WTC11 (cell line): ENCODE data around the gene TMEM185B.

Experiments
- JUN ChIP-seq: sonication (generic); formaldehyde crosslinking; IDR thresholded peaks from 2 replicates; pipeline ENCODE4 v1.8.0; 2023; ENCODE audit warnings: mild to moderate bottlenecking, missing genetic modification reagents
- NFYB ChIP-seq: sonication (generic); formaldehyde crosslinking; conservative IDR thresholded peaks from 2 replicates; pipeline ENCODE4 v1.8.0; 2022; ENCODE audit warnings: low read depth, missing genetic modification reagents
- NR3C1 ChIP-seq: sonication (generic); formaldehyde crosslinking; conservative IDR thresholded peaks from 2 replicates; pipeline ENCODE4 v1.8.1; 2023; ENCODE audit warnings: low read depth, mild to moderate bottlenecking, missing genetic modification reagents
- OVOL2 ChIP-seq: fragments of 250-450 bp; sonication (Bioruptor Pico); IDR thresholded peaks from 2 replicates; pipeline ENCODE4 v1.9.0; 2021; ENCODE audit warnings: mild to moderate bottlenecking, borderline replicate concordance
- SP1 ChIP-seq: sonication (generic); formaldehyde crosslinking; conservative IDR thresholded peaks from 2 replicates; pipeline ENCODE4 v1.8.1; 2022; ENCODE audit warnings: missing genetic modification reagents
- TF ChIP-seq, protein P1 (sequence below): fragments of 200-600 bp; IDR thresholded peaks from 2 replicates; pipeline ENCODE4 v1.8.0; 2022; ENCODE audit warnings: antibody characterized with exemption
- TF ChIP-seq, protein P2 (sequence below): sonication (generic); formaldehyde crosslinking; IDR thresholded peaks from 2 replicates; pipeline ENCODE4 v1.8.0; 2023; ENCODE audit warnings: missing genetic modification reagents
- TF ChIP-seq, protein P3 (sequence below): sonication (generic); formaldehyde crosslinking; IDR thresholded peaks from 2 replicates; pipeline ENCODE4 v1.8.1; 2022; ENCODE audit warnings: missing genetic modification reagents, borderline replicate concordance
- TF ChIP-seq, protein P4 (sequence below): sonication (generic); formaldehyde crosslinking; IDR thresholded peaks from 2 replicates; pipeline ENCODE4 v1.8.0; 2022; ENCODE audit warnings: mild to moderate bottlenecking, missing genetic modification reagents
- TF ChIP-seq, protein P5 (sequence below): sonication (generic); formaldehyde crosslinking; IDR thresholded peaks from 2 replicates; pipeline ENCODE4 v1.8.0; 2022; ENCODE audit warnings: mild to moderate bottlenecking, missing genetic modification reagents
- TF ChIP-seq, protein P6 (sequence below): sonication (generic); formaldehyde crosslinking; conservative IDR thresholded peaks from 2 replicates; pipeline ENCODE4 v1.8.1; 2022; ENCODE audit warnings: mild to moderate bottlenecking, missing genetic modification reagents

DNA sequence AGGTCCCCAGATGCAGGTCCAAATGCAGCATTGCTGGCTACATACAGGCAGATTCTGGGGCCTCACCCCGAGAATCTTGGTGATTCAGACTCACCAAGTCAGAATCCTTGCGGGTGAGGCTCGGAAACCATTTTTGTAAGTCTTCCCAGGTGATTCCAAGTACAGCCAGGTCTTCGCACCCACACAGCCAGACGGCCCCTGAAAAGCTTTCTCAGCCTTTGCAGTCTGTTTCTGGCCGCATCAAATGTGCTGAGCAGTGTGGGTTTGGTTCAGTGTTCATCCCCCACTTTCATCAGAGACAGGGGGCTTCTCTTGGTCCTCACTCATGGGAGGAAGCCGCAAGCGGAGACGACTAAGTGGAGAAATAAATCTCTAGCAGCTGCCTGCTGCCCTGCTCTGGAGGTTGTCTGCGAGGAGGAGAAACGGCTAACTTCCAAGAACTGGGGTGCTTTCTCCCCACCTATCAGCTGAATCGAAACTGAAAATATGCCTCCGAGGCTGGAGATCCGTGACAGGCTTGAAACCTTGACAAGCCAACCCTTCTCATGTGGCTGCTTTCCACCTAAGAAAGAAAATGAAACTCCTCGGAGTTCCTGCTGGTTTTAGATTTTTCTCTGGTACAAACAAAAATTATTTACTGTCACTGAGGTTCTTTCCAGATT is 8.9 kb upstream of the TMEM185B start:
- TF ChIP-seq, protein P1, sequence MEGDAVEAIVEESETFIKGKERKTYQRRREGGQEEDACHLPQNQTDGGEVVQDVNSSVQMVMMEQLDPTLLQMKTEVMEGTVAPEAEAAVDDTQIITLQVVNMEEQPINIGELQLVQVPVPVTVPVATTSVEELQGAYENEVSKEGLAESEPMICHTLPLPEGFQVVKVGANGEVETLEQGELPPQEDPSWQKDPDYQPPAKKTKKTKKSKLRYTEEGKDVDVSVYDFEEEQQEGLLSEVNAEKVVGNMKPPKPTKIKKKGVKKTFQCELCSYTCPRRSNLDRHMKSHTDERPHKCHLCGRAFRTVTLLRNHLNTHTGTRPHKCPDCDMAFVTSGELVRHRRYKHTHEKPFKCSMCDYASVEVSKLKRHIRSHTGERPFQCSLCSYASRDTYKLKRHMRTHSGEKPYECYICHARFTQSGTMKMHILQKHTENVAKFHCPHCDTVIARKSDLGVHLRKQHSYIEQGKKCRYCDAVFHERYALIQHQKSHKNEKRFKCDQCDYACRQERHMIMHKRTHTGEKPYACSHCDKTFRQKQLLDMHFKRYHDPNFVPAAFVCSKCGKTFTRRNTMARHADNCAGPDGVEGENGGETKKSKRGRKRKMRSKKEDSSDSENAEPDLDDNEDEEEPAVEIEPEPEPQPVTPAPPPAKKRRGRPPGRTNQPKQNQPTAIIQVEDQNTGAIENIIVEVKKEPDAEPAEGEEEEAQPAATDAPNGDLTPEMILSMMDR, result no peak
- TF ChIP-seq, protein P2, sequence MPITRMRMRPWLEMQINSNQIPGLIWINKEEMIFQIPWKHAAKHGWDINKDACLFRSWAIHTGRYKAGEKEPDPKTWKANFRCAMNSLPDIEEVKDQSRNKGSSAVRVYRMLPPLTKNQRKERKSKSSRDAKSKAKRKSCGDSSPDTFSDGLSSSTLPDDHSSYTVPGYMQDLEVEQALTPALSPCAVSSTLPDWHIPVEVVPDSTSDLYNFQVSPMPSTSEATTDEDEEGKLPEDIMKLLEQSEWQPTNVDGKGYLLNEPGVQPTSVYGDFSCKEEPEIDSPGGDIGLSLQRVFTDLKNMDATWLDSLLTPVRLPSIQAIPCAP (CRISPR knock-in tag), result no peak
- TF ChIP-seq, protein P3, sequence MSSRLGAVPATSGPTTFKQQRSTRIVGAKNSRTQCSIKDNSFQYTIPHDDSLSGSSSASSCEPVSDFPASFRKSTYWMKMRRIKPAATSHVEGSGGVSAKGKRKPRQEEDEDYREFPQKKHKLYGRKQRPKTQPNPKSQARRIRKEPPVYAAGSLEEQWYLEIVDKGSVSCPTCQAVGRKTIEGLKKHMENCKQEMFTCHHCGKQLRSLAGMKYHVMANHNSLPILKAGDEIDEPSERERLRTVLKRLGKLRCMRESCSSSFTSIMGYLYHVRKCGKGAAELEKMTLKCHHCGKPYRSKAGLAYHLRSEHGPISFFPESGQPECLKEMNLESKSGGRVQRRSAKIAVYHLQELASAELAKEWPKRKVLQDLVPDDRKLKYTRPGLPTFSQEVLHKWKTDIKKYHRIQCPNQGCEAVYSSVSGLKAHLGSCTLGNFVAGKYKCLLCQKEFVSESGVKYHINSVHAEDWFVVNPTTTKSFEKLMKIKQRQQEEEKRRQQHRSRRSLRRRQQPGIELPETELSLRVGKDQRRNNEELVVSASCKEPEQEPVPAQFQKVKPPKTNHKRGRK (CRISPR knock-in tag), result no peak
- TF ChIP-seq OVOL2 (CRISPR knock-in tag), result no peak
- no peak for TF ChIP-seq NFYB
- no peak for TF ChIP-seq SP1 (CRISPR knock-in tag)
- TF ChIP-seq, protein P4, sequence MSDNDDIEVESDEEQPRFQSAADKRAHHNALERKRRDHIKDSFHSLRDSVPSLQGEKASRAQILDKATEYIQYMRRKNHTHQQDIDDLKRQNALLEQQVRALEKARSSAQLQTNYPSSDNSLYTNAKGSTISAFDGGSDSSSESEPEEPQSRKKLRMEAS (CRISPR knock-in tag), result no peak
- TF ChIP-seq, protein P5, sequence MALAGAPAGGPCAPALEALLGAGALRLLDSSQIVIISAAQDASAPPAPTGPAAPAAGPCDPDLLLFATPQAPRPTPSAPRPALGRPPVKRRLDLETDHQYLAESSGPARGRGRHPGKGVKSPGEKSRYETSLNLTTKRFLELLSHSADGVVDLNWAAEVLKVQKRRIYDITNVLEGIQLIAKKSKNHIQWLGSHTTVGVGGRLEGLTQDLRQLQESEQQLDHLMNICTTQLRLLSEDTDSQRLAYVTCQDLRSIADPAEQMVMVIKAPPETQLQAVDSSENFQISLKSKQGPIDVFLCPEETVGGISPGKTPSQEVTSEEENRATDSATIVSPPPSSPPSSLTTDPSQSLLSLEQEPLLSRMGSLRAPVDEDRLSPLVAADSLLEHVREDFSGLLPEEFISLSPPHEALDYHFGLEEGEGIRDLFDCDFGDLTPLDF, result no peak
- TF ChIP-seq NR3C1 (CRISPR knock-in tag), result no peak
- TF ChIP-seq, protein P6, sequence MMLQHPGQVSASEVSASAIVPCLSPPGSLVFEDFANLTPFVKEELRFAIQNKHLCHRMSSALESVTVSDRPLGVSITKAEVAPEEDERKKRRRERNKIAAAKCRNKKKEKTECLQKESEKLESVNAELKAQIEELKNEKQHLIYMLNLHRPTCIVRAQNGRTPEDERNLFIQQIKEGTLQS (CRISPR knock-in tag), result no peak
- no peak for TF ChIP-seq JUN
